HFF-Myc (cell line): Measurements from ENCODE around the gene VIT.
"Not testable (repeated sequence)": the region's sequence is repeated elsewhere in the genome, so short reads cannot be mapped to it uniquely, and the experiment has no call there.

Experiments
- DNase-seq: peaks from one replicate; pipeline ENCODE4 v3.0.0-alpha.2; 2011; ENCODE audit warnings: low read depth; ENCODE audit errors: extremely low read depth
- H3K4me3 ChIP-seq: replicated peaks from 2 replicates; pipeline ENCODE4 v1.5.1; 2011; ENCODE audit warnings: low read depth, mild to moderate bottlenecking, control low read depth, low read length
- CTCF ChIP-seq: IDR thresholded peaks from 2 replicates; pipeline ENCODE4 v1.5.1; 2012; ENCODE audit warnings: mild to moderate bottlenecking, low read depth, low read length, control low read depth; ENCODE audit errors: missing control alignments

The VIT gene

GRCh38 chr2:36819095-36819711 lies 122.7 kb downstream of the VIT start:
- DNase-seq: no peak
- no peak for TF ChIP-seq CTCF
- no peak overlapping the region for H3K4me3 ChIP-seq

- H3K4me3 ChIP-seq: no peak overlapping the region
- no peak for TF ChIP-seq CTCF
- DNase-seq: no peak
Observed at GRCh38 chr2:36820942-36821605, 124.6 kb downstream of the VIT start.

GRCh38 chr2:36823862-36824261 lies 127.4 kb downstream of the VIT start:
- no peak overlapping the region for H3K4me3 ChIP-seq
- DNase-seq: no peak
- TF ChIP-seq CTCF: no peak

GRCh38 chr2:36824273-36824672 lies 127.8 kb downstream of the VIT start:
- no peak overlapping the region for H3K4me3 ChIP-seq
- DNase-seq: no peak
- no peak for TF ChIP-seq CTCF

- DNase-seq, H3K4me3 ChIP-seq: not testable (repeated sequence)
Observed at GRCh38 chr2:36824683-36825082, 128.2 kb downstream of the VIT start.

- H3K4me3 ChIP-seq: no peak overlapping the region
- DNase-seq: no peak
- no peak for TF ChIP-seq CTCF
Observed at GRCh38 chr2:36831185-36831584, 134.7 kb downstream of the VIT start.

GRCh38 chr2:36834203-36834602 lies 137.7 kb downstream of the VIT start:
- DNase-seq: no peak
- TF ChIP-seq CTCF: no peak
- no peak overlapping the region for H3K4me3 ChIP-seq
